Activated T-cell treated with anti-CD3 and anti-CD28 coated beads, Interleukin-2, amount 50 U/mL, for 72 hours (primary cell): ENCODE data around the gene RBM44. TPM values are rescaled to one million over a fixed set of nuclear protein-coding genes. Genes with fewer than 3 reads are reported as not detected.
"Not testable (repeated sequence)": the region's sequence is repeated elsewhere in the genome, so short reads cannot be mapped to it uniquely, and the experiment has no call there.

Experiments
- ATAC-seq, 2 donors: fragments of 150-1000 bp; cut with Tn5 transposase; replicated peaks in 1 of 2; 2 replicates each; pipeline ENCODE4 v1.10.0; 2021; ENCODE audit warnings: moderate library complexity in 2 of 2, mild to moderate bottlenecking in 1 of 2
- DNase-seq, 2 donors: peaks; one replicate each; pipeline ENCODE4 v3.0.0; 2021 to 2022; ENCODE audit warnings: mixed read lengths in 1 of 2
- H3K27ac Mint-ChIP-seq: one replicate; pipeline ENCODE4 v1.8.0; 2022; ENCODE audit warnings: mild to moderate bottlenecking, moderate library complexity, mixed read lengths
- H3K27me3 Mint-ChIP-seq: one replicate; pipeline ENCODE4 v1.8.0; 2022; ENCODE audit warnings: low read depth, mixed read lengths
- H3K36me3 Mint-ChIP-seq, 2 donors: one replicate each; pipeline ENCODE4 v1.8.0; 2022; ENCODE audit warnings: mixed read lengths in 2 of 2, mild to moderate bottlenecking in 1 of 2; ENCODE audit not compliant: insufficient read depth in 2 of 2
- H3K4me1 Mint-ChIP-seq: one replicate; pipeline ENCODE4 v1.8.0; 2022; ENCODE audit warnings: low read depth, mixed read lengths
- H3K4me3 Mint-ChIP-seq, 2 donors: one replicate each; pipeline ENCODE4 v1.8.0; 2022; ENCODE audit warnings: mild to moderate bottlenecking in 2 of 2, mixed read lengths in 2 of 2, moderate library complexity in 2 of 2
- H3K9me3 Mint-ChIP-seq, 2 donors: one replicate each; pipeline ENCODE4 v1.8.0; 2022; ENCODE audit warnings: mixed read lengths in 2 of 2
- total RNA-seq, 2 donors: library from RNA; stranded (reverse); gene quantifications; one replicate each; pipeline ENCODE4 v1.2.3, GENCODE V29; 2022

The RBM44 gene
- total RNA-seq, 2 donors from 2014 or later = 1.9 TPM

DNA sequence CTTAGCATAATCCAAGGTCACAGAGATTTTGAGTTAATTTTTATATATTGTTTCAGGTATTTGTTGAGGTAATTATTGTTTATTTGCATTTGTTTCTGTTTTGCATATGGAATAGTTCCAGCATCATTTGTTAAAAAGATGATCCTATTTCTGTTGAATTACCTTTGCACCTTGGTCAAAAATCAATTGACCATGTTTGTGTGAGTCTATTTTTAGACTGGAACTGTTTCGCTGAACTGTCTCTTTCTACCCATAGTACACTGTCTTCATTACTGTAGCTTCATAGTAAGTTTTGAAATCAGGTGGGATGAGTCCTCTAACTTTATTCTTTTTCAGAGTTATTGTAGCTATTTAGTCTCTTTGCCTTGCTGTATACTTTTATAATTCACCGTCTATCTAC, 31.9 kb downstream of the RBM44 start:
- Mint-ChIP-seq H3K4me1 (no peaks in the 10 kb centered on the region), H3K9me3 (no peaks in the 10 kb centered on the region), H3K36me3 (no peaks in the 10 kb centered on the region), H3K27ac (no peak overlapping the region), H3K4me3 (no peak overlapping the region), H3K27me3 (no peaks in the 10 kb centered on the region)
- ATAC-seq (no peak), DNase-seq (no peak)

DNA sequence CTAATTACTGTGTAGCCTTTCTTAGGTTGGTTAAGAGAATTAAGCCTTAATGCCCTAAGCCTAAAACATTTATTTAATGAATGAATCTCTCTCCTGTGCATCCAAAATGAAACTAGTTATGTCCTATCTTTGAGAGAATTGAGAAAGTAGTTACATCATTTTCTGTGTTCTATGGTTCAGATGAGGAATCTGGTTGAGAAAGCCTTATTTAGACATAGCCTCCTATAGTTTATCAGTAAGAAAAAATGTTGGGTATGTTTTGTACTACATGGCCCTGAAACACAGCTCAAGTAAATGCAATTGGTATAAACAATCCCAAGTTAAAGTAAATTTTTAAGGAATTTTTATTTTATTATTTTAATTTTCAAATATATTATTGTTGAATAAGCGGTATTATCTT, 35.0 kb downstream of the RBM44 start:
- H3K9me3 Mint-ChIP-seq = no peaks in the 10 kb centered on the region
- H3K27me3 Mint-ChIP-seq = no peaks in the 10 kb centered on the region
- H3K36me3 Mint-ChIP-seq = no peaks in the 10 kb centered on the region
- no peak overlapping the region for H3K4me3 Mint-ChIP-seq
- ATAC-seq (no peak), DNase-seq (no peak)
- no peaks in the 10 kb centered on the region for H3K4me1 Mint-ChIP-seq
- no peak overlapping the region for H3K27ac Mint-ChIP-seq

DNA sequence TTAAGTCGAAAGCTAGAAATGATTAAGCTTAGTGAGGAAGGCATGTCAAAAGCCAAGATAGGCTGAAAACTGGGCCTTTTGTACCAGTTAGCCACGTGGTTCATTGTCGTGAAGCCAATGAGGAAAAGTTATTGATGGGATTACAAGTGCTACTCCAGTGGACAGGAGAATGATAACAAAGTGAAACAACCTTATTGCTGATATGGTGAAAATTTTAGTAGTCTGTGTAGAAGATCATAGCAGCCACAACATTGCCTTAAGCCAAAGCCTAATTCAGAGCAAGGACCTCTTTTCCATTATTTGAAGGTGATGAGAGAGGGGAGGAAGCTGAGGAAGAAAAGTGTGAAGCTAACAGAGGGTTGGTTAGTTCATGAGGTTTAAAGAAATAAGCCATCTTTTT, 36.8 kb downstream of the RBM44 start:
- H3K27me3 Mint-ChIP-seq = no peaks in the 10 kb centered on the region
- DNase-seq (no peak), ATAC-seq (no peak)
- no peaks in the 10 kb centered on the region for H3K9me3 Mint-ChIP-seq
- no peak overlapping the region for H3K27ac Mint-ChIP-seq
- no peaks in the 10 kb centered on the region for H3K36me3 Mint-ChIP-seq
- H3K4me3 Mint-ChIP-seq = no peak overlapping the region
- H3K4me1 Mint-ChIP-seq = no peaks in the 10 kb centered on the region

DNA sequence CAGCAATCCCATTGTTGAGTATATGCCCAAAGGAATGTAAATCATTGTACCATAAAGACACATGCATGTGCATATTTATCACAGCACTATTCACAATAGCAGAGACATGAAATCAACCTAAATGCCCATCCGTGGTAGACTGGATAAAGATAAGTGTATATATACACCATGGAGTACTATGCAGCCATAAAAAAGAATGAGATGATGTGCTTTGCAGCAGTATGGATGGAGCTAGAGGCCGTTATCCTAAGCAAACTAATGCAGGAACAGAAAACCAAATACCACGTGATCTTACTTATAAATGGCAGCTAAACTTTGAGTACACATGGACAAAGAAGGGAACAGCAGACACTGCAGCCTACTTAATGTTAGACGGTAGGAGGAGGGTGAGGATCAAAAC, 42.5 kb downstream of the RBM44 start:
- no peaks in the 10 kb centered on the region for H3K4me1 Mint-ChIP-seq
- no peak overlapping the region for H3K4me3 Mint-ChIP-seq
- H3K27me3 Mint-ChIP-seq = no peaks in the 10 kb centered on the region
- ATAC-seq = no peak
- DNase-seq = no peak
- no peaks in the 10 kb centered on the region for H3K36me3 Mint-ChIP-seq
- peaks cover 0 to 1% of the 10 kb centered on the region in 2 donors for H3K9me3 Mint-ChIP-seq
- no peak overlapping the region for H3K27ac Mint-ChIP-seq

DNA sequence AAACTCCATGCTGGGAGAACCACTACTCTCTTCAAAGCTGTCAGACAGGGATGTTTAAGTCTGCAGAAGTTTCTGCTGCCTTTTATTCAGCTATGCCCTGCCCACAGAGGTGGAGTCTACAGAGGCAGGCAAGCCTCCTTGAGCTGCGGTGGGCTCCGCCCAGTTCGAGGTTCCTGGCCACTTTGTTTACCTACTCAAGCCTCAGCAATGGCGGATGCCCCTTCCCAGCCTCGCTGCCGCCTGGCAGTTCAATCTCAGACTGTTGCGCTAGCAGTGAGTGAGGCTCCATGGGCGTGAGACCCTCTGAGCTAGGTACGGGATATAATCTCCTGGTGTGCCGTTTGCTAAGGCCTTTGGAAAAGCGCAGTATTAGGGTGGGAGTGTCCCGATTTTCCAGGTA, 50.4 kb downstream of the RBM44 start:
- H3K27ac Mint-ChIP-seq, DNase-seq, H3K27me3 Mint-ChIP-seq, ATAC-seq, H3K4me1 Mint-ChIP-seq, H3K4me3 Mint-ChIP-seq, H3K9me3 Mint-ChIP-seq, H3K36me3 Mint-ChIP-seq: not testable (repeated sequence)

DNA sequence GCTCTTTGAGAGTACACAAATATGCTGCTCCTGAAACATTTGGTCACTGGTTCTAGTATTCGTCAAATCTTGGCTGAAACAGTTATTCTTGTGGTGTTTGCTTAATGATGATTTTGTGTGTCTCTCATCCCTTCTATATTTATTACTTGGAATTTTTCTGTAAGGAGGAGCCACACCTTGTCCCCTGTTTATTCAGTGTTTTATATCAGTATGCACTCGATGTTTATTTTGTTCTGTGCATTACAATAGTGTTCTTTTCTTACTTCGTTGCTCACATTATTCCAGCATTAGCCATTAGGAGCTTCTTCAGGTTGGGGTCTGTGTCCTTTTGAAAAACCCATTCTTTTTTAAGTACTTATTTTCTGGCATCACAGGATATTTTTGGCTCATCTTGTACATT, 55.7 kb downstream of the RBM44 start:
- ATAC-seq (no peak), DNase-seq (no peak)
- peaks cover 30% of the 10 kb centered on the region for H3K27me3 Mint-ChIP-seq
- peaks cover 8% of the 10 kb centered on the region for H3K4me1 Mint-ChIP-seq
- H3K9me3 Mint-ChIP-seq = no peaks in the 10 kb centered on the region
- no peak overlapping the region for H3K27ac Mint-ChIP-seq
- no peaks in the 10 kb centered on the region for H3K36me3 Mint-ChIP-seq
- H3K4me3 Mint-ChIP-seq = no peak overlapping the region

DNA sequence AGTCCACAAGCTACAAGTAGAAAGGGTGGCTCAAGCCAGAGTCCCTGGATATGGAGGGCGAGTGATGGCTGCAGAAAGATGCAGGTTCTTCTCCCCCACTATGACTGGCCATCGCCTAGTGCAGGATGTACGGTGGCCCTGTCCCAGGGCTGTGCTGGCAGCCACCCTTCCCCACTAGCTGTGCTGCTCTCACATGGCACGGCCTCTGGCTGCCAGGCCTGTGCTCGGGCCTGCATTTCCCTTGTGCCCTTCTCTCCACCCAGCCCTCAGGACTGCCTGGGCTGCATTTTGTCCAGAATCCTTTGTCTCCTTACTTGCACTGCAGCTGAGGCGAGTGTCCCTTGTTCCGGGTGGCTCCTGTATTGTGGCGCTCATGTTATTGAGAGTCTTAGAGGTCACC, 59.2 kb downstream of the RBM44 start:
- no peak overlapping the region for H3K4me3 Mint-ChIP-seq
- no peak overlapping the region for H3K27ac Mint-ChIP-seq
- peaks cover 14% of the 10 kb centered on the region for H3K4me1 Mint-ChIP-seq
- ATAC-seq (no peak), DNase-seq (no peak)
- no peaks in the 10 kb centered on the region for H3K36me3 Mint-ChIP-seq
- H3K27me3 Mint-ChIP-seq = peaks cover 43% of the 10 kb centered on the region
- no peaks in the 10 kb centered on the region for H3K9me3 Mint-ChIP-seq

DNA sequence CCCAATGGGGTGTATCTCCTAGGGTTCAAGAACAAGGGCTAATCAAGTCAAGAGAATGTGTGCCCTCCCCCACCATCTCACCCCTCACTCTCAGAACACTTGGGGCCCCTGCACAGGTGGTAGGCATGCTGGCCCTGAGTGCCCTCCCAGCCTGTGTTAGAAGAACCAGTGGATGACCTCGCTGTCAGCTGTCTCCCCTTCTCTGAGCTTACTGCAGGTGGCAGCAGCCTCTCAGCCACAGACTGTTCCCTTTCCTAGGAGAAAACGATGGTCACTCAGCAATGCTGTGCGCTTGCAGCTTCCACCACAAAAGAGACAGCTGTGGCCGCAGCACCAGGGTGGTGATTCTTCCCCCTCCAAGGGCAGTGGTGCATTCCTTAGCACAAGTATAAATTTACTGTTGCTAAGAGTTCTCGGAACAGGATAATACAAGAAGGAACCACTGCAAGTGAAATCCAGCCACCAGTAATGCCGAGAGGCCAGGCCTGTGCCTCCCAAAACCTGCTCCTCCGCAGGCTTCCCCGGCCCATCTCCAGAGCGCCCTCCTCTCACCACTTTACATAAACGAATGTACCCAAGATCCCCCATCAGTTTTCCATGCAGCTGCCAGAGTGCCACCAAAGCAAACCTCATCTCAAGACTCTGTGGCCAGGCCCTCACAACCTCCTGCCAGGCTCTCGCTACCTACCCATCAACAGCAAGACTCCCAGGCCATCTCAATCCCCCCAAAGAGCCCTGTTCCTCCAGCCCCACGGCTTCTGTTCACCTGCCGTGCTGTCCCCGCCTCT, 59.9 kb downstream of the RBM44 start:
- ATAC-seq (peak; percentile 72 to 76), DNase-seq (peak; percentile 40 to 53)
- Mint-ChIP-seq H3K36me3 (no peaks in the 10 kb centered on the region), H3K27ac (no peak overlapping the region), H3K4me1 (peaks cover 14% of the 10 kb centered on the region), H3K9me3 (no peaks in the 10 kb centered on the region), H3K4me3 (peak overlapping the region; percentile 52 to 75), H3K27me3 (peaks cover 43% of the 10 kb centered on the region)

DNA sequence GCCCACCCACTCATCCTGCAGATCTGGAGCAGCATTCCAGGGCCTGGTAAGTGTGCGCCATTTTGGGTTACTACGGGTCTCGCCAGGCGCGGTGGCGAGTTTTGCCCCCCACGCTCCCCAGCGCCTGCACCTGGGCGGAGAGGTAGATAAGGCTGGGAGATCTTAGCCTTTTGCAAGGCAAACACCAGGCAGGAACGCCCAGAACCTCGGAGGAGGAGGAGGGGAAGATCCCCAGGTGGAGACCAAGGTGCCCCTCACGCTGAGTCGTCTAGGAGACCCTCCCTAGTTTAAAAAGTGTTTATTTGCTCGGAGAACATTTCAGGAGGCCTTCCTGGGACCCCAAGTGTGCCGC, 60.5 kb downstream of the RBM44 start:
- Mint-ChIP-seq H3K4me1 (peaks cover 14% of the 10 kb centered on the region), H3K9me3 (no peaks in the 10 kb centered on the region), H3K36me3 (no peaks in the 10 kb centered on the region), H3K27ac (no peak overlapping the region), H3K4me3 (peak overlapping the region; percentile 52 to 75), H3K27me3 (peaks cover 43% of the 10 kb centered on the region)
- ATAC-seq = no peak
- no peak for DNase-seq

DNA sequence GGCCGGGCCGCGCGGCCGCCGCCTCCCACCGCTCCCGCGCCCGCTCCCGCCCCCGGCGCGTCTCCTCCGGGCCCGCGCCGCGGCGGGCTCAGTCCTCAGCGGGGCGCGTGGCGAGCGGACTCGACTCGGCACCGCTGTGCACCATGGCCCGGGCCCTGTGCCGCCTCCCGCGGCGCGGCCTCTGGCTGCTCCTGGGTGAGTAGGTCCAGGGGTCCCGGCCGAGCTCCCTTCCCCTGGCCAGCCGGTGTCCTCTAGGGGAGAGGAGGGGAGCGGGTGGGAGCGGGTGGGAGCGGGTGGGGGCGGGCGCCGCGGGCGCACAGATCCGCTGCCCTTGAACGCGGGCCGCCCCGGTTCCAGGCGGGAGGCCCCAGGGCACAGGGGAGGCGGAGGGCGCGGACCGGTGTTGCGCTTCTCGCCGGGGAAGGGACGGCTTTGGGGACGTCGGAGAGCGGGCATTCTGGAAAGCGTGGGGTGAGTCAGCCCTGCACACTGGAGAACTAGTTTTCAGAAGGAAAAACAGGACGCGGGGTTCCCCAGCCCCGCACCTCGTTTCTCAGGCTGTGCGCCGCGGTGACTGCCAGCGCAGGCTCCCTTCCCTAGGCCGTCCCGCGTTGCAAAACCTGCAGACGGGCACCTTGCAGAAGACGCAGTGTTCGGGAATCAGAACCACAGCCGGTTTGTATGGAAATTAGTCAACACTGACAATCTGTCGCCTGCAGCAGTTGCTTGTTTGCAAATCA, 61.1 kb downstream of the RBM44 start, which contains the start of gene RAMP1:
Gene RAMP1 (plus strand): TSS at position 91 of the 740 bp plus-strand sequence. CDS start 53 bp downstream, at position 144.
- no peak within 1 kb of the TSS for H3K27ac Mint-ChIP-seq
- ATAC-seq (peak; percentile 67 to 70), DNase-seq (peak; percentile 19 to 20)
- H3K4me3 Mint-ChIP-seq = peak within 1 kb of the TSS; percentile 75 to 76
- H3K4me1 Mint-ChIP-seq = peaks cover 14% of the 10 kb centered on the region
- H3K9me3 Mint-ChIP-seq = no peaks in the 10 kb centered on the region
- no peaks in the 10 kb centered on the region for H3K36me3 Mint-ChIP-seq
- peaks cover 43% of the 10 kb centered on the region for H3K27me3 Mint-ChIP-seq

DNA sequence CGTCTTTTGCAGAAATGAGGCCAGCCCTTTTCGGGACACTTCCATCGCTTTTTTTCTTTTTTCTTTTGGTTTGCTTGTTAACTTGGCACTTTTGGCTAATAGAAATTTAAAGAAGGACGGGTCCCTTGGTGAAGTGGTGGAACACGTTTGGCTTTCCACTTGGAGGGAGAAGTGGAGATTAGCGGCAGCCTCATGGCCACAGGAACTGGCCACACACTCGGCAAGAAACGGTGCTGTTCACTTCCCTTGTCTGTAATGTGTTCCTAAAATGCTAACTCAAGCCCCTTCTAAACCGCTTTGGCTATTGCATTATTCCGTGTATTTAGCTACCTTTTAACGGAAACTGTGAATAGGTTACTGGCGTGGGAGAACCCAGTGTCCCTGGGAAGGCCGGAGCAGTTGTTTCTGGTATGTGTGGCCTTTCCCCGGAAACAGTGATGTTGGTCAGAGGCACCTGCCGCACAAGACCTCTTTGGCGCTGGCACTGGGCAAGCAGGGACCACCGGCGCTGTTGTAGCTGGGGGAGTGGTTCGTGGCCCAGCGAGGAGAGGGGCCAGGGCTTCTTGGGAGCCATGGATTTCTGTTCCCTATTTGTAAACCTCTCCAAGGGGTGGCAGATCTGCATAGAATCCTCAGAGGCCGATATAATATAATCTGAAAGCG, 61.8 kb downstream of the RBM44 start:
- Mint-ChIP-seq H3K27ac (no peak overlapping the region), H3K9me3 (no peaks in the 10 kb centered on the region), H3K27me3 (peaks cover 43% of the 10 kb centered on the region), H3K4me1 (peaks cover 14% of the 10 kb centered on the region), H3K4me3 (peak overlapping the region; percentile 72 to 76), H3K36me3 (no peaks in the 10 kb centered on the region)
- ATAC-seq (no peak), DNase-seq (no peak)

DNA sequence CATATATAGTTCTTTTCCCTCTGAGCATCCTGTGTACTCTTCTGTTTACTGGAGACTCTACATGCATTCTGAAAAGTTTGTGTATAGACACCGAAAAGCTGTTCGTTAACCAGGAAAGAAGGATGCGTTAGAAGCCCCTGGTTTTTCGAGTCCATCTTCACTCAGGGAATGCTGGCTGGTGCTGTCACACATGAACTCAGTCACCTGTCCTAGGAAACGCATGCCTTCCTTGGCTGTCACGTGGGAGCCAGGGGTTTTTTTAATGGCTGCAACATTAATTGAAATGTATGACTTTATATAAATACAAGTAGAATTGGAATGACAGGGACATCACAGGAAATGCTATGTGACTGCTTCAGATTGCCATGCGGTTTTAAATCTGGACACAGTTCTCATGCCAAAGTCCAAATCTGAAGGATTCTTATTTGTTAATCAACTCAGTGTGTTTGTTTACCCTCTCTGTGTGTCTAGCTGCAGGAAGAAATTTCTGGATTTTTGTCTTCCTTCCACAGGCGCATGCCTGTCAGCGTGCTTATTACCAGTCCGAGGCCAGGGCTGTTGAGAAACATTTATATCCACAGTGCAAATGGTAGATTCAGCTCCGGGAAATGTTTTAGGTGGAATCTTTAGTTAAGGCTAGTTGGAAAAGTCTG, 63.4 kb downstream of the RBM44 start:
- H3K9me3 Mint-ChIP-seq = no peaks in the 10 kb centered on the region
- DNase-seq = no peak
- no peak overlapping the region for H3K4me3 Mint-ChIP-seq
- H3K36me3 Mint-ChIP-seq = no peaks in the 10 kb centered on the region
- no peak overlapping the region for H3K27ac Mint-ChIP-seq
- H3K27me3 Mint-ChIP-seq = peaks cover 32% of the 10 kb centered on the region
- peaks cover 14% of the 10 kb centered on the region for H3K4me1 Mint-ChIP-seq
- ATAC-seq = no peak

DNA sequence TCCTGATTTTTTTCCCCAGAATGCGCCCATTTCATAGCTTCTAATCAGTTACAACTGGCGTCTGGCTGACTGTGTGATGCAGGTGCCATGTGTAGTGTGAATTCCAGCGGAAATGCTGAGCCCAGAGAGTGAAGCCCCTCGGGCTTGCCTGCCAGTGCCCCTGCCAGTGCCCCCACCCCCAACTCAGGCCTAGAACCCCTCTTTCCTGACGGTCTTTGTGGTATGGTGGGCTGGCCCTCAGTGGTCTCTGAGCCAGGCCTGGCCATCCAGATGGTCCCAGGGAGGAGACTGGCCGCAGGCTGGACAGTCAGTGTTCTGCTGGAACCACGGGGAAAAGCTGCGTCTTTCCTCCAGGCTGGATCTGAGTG, 63.9 kb downstream of the RBM44 start:
- no peak for ATAC-seq
- Mint-ChIP-seq H3K9me3 (no peaks in the 10 kb centered on the region), H3K27me3 (peaks cover 30% of the 10 kb centered on the region), H3K27ac (no peak overlapping the region), H3K4me3 (no peak overlapping the region), H3K4me1 (peaks cover 14% of the 10 kb centered on the region), H3K36me3 (no peaks in the 10 kb centered on the region)
- DNase-seq = no peak
